GM12892 (cell line): ENCODE data around the gene PCSK9.

Experiments
- DNase-seq: peaks from one replicate; pipeline ENCODE4 v3.0.0; 2011; ENCODE audit not compliant: insufficient read length
- FAIRE-seq: peaks from 2 replicates; lab custom pipeline; 2011; peaks lifted over from hg19 to GRCh38; lab: Jason Lieb, UNC
- POLR2A ChIP-seq: IDR thresholded peaks from 2 replicates; pipeline ENCODE4 v1.6.1; 2011; ENCODE audit warnings: low read depth, low read length, control low read depth
- POLR2AphosphoS5 ChIP-seq: IDR thresholded peaks from 2 replicates; pipeline ENCODE4 v1.6.1; 2011; ENCODE audit warnings: low read depth, low read length, control low read depth
- TAF1 ChIP-seq: IDR thresholded peaks from 2 replicates; pipeline ENCODE4 v1.6.1; 2011; ENCODE audit warnings: low read depth, mild to moderate bottlenecking, control low read depth, low read length, borderline replicate concordance

Gene PCSK9

GRCh38 chr1:55049271-55049913 lies 10.0 kb downstream of the PCSK9 start:
- DNase-seq (no peak), FAIRE-seq (no peak)
- no peak for TF ChIP-seq POLR2A

DNA sequence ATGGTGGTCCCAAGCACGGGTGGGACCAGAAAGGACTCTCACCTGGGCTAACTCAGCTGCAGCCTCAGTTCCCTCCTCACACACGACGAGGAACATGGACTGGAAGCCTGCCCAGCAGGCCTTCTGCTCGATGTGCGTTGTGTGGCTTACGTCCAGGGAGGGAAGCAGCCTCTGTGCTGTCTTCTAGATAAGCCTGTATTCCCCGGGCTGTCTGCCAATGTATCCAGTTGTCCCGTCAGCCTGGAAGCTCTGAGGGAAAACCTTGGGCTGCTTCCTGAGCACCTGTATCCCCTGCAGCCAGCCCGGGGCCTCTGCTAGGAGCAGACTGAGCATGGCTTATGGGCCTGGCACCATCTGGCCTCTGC lies 10.5 kb downstream of the PCSK9 start:
- FAIRE-seq (no peak), DNase-seq (no peak)
- TF ChIP-seq TAF1 (no peak), POLR2A (no peak), POLR2AphosphoS5 (no peak)

GRCh38 chr1:55050283-55050682 lies 10.9 kb downstream of the PCSK9 start:
- DNase-seq: no peak
- no peak for TF ChIP-seq TAF1
- no peak for TF ChIP-seq POLR2A
- no peak for TF ChIP-seq POLR2AphosphoS5
- no peak for FAIRE-seq

- DNase-seq (no peak), FAIRE-seq (no peak)
- no peak for TF ChIP-seq POLR2A
- TF ChIP-seq POLR2AphosphoS5: no peak
- TF ChIP-seq TAF1: no peak
Measured at GRCh38 chr1:55051169-55051568, 11.8 kb downstream of the PCSK9 start.

DNA sequence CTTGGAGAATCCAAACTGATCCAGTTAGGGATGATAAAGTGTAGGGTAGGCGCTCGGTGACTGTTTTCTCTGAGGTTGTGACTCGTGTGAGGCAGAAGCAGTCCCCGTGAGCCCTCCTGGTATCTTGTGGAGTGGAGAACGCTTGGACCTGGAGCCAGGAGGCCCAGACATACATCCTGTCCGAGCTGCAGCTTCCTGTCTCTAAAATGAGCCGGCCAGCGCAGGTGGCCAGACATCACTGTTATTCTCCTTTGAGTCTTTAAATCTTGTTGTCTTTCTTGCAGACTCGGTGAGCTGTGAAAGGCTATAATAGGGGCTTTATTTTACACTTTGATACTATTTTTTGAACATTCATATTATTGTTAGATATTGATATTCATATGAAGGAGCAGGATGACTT lies 12.3 kb downstream of the PCSK9 start:
- FAIRE-seq (no peak), DNase-seq (no peak)
- no peak for TF ChIP-seq POLR2A
- TF ChIP-seq TAF1: no peak
- no peak for TF ChIP-seq POLR2AphosphoS5

- no peak for FAIRE-seq
- no peak for DNase-seq
- TF ChIP-seq POLR2AphosphoS5 (no peak), TAF1 (no peak), POLR2A (no peak)
Measured at GRCh38 chr1:55052221-55053142, 13.1 kb downstream of the PCSK9 start.

DNA sequence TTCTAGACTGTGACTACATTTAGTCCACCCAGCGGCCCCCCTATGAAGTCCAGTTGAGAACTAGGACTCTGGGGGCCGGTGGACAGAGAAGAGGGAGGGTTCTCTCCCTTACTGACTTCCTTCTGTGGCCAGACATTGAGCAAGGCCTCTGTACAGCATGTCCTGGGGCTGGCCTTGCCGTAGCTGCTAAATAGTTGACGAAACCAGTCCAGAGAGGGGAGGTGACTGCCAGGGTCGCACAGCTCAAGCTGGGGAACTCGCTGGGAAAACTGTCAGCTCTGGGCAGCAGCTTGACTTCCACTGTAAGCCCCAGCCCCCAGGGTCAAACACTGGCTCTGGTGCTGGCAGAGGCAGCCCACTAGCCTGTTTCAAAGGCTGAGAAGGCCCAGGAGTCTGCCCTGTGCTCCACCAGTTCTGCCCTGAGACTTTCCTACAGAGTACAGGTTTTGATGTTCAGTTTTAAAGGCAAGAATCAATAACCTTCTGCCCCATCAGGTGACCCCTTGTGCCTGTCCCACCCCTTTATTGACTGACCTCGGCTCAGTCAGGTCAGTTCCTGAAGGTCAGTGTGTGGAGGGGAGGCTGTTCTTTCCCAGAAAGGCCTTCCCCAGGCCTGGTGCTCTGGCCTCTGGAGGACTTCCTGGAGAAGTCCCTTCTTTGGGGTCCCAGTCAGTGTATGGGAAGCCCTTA lies 14.1 kb downstream of the PCSK9 start:
- no peak for DNase-seq
- TF ChIP-seq POLR2AphosphoS5: no peak
- no peak for TF ChIP-seq POLR2A
- TF ChIP-seq TAF1: no peak

GRCh38 chr1:55054396-55054795 lies 15.0 kb downstream of the PCSK9 start:
- DNase-seq (no peak), FAIRE-seq (no peak)
- TF ChIP-seq POLR2AphosphoS5 (no peak), POLR2A (no peak), TAF1 (no peak)

More for the DNA sequence above, 14.1 kb downstream of the PCSK9 start:
- no peak for FAIRE-seq

GRCh38 chr1:55055084-55055882 lies 15.9 kb downstream of the PCSK9 start:
- FAIRE-seq (no peak), DNase-seq (no peak)
- TF ChIP-seq POLR2A (no peak), POLR2AphosphoS5 (no peak), TAF1 (no peak)

DNA sequence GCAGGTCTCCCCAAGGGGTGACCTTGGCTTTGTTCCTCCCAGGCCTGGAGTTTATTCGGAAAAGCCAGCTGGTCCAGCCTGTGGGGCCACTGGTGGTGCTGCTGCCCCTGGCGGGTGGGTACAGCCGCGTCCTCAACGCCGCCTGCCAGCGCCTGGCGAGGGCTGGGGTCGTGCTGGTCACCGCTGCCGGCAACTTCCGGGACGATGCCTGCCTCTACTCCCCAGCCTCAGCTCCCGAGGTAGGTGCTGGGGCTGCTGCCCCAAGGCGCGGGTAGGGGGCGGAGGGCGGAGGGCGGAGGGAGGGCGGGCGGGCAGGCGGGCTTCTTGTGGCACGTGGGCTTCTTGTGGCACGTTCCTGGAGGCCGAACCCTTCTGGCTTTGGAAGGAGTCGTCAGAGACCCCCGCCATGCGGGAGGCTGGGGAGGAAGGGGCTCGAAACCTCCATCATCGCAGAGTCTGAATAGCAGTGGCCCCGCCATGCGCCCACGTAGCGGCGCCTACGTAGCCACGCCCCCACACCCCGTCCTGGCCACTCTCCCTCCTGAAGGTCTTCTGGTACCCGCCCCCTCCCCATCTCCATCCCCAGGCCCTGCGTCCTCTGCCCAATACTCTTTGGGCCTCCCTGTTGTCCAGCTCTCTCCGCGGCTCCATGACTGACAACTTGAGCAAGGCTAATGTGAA lies 16.7 kb downstream of the PCSK9 start:
- no peak for FAIRE-seq
- DNase-seq: no peak
- no peak for TF ChIP-seq POLR2AphosphoS5
- TF ChIP-seq POLR2A: no peak
- TF ChIP-seq TAF1: no peak
